ENCODE results near the gene TULP4. TPM values are rescaled to one million over a fixed set of nuclear protein-coding genes. Genes with fewer than 3 reads are reported as not detected.

The TULP4 gene
- total RNA-seq, 1 experiment from 2014 or later, result 52.8 TPM

DNA sequence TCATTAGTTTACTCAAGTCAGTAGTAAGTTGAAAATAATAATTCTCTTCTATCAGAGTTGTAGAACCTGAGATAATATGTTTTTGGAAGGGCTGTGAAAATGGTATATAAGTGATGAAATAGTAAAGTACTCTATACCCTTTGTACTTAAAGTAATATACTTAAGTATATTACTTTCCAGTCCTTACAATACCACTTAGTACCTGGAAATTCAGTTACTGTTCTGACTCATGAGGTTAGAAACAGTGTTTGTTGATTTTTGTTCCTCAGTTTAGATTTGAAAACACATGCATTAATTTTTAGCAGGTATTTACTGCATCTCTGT is 10.1 kb downstream of the TULP4 start (continued):
- TF ChIP-seq, protein P1, sequence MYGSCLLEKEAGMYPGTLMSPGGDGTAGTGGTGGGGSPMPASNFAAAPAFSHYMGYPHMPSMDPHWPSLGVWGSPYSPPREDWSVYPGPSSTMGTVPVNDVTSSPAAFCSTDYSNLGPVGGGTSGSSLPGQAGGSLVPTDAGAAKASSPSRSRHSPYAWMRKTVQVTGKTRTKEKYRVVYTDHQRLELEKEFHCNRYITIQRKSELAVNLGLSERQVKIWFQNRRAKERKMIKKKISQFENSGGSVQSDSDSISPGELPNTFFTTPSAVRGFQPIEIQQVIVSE (CRISPR knock-in tag; IDR thresholded peaks at IDR 0.05; ENCODE audit: borderline replicate concordance), result no peak
- TF ChIP-seq, protein P2, sequence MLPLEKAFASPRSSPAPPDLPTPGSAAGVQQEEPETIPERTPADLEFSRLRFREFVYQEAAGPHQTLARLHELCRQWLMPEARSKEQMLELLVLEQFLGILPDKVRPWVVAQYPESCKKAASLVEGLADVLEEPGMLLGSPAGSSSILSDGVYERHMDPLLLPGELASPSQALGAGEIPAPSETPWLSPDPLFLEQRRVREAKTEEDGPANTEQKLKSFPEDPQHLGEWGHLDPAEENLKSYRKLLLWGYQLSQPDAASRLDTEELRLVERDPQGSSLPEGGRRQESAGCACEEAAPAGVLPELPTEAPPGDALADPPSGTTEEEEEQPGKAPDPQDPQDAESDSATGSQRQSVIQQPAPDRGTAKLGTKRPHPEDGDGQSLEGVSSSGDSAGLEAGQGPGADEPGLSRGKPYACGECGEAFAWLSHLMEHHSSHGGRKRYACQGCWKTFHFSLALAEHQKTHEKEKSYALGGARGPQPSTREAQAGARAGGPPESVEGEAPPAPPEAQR (CRISPR knock-in tag; IDR thresholded peaks at IDR 0.05), result no peak

DNA sequence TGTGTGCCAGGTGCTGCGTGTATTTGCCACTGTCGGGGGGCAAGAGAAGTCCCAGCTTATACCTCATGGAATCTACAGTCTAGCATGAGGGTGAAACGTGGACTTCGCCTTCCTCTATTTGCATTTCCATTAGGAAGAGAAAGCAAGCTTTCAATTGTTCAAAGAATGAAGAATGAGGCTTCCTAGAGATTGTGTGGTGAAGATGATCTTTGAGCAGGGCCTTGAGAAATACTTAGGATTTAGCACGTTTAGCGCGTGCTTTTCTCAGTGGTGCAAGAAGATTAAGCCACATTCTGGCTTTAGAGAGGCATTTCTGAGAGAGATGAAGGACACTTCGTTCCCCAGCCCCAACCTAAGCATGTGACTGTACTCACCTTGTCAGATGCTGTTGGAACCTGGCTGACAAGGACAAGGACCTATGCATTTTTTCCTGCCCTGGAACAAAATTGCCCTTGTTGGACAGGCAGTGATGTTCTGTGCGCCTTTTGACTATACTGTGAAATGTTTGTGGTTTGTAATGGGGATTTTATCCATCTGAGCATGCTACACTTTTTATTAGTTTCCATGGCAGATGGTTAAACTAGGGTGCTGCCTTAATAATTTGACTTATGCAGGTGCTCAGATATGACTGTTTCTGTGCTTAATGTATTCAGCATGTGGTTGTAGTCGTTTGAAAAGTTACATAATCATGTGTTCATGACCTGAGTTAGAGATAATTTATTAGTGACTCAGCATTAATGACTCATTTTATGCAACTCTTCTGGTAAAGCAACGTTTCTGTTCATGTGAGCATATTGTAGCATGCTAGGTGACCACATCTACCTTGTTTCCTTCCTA is 10.7 kb downstream of the TULP4 start:
- ChIA-PET CTCF (no interaction called here), POLR2A (no interaction called here)
- Mint-ChIP-seq H3K27ac (no peak overlapping the region), H3K4me1 (peaks cover 47% of the 10 kb centered on the region), H3K27me3 (ENCODE audit: low read depth) (no peaks in the 10 kb centered on the region), H3K9me3 (peaks cover 7% of the 10 kb centered on the region), H3K4me3 (no peak overlapping the region), H3K36me3 (peaks cover 9% of the 10 kb centered on the region; the same call in 1 of the 2 replicates)
- DNase-seq (ENCODE audit: low spot score) (no peak), ATAC-seq (no peak)
- 0 out of 2 replicates have a peak, but pooled peaks have one; percentile 25 for TF ChIP-seq ETV6 (CRISPR knock-in tag; IDR thresholded peaks at IDR 0.05)
- TF ChIP-seq CBFB (CRISPR knock-in tag; IDR thresholded peaks at IDR 0.05; ENCODE audit: low read depth), result no peak
- TF ChIP-seq GABPB1 (CRISPR knock-in tag; IDR thresholded peaks at IDR 0.05), result peak; percentile 77; the same call in 1 of the 2 replicates

DNA sequence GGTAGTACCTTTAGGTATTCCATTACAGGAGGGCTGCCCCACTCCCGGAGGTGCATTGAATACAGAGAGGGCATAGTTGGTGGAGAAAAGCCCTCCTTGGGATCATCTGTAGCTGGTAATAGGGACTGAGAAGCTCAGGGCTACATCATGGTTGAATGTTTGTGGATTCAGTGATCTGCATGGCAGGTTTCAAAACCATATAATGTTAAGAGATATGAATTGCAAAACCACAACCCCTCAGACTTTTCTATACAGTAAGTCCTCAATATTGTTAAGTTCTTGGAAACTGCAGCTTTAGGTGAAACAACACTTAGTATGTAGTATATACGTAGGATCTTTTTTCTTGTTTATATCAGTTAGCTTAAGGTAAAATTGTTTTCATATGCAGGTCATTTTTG is 11.3 kb downstream of the TULP4 start:
- H3K4me1 Mint-ChIP-seq, result peaks cover 52% of the 10 kb centered on the region
- TF ChIP-seq, protein P3, sequence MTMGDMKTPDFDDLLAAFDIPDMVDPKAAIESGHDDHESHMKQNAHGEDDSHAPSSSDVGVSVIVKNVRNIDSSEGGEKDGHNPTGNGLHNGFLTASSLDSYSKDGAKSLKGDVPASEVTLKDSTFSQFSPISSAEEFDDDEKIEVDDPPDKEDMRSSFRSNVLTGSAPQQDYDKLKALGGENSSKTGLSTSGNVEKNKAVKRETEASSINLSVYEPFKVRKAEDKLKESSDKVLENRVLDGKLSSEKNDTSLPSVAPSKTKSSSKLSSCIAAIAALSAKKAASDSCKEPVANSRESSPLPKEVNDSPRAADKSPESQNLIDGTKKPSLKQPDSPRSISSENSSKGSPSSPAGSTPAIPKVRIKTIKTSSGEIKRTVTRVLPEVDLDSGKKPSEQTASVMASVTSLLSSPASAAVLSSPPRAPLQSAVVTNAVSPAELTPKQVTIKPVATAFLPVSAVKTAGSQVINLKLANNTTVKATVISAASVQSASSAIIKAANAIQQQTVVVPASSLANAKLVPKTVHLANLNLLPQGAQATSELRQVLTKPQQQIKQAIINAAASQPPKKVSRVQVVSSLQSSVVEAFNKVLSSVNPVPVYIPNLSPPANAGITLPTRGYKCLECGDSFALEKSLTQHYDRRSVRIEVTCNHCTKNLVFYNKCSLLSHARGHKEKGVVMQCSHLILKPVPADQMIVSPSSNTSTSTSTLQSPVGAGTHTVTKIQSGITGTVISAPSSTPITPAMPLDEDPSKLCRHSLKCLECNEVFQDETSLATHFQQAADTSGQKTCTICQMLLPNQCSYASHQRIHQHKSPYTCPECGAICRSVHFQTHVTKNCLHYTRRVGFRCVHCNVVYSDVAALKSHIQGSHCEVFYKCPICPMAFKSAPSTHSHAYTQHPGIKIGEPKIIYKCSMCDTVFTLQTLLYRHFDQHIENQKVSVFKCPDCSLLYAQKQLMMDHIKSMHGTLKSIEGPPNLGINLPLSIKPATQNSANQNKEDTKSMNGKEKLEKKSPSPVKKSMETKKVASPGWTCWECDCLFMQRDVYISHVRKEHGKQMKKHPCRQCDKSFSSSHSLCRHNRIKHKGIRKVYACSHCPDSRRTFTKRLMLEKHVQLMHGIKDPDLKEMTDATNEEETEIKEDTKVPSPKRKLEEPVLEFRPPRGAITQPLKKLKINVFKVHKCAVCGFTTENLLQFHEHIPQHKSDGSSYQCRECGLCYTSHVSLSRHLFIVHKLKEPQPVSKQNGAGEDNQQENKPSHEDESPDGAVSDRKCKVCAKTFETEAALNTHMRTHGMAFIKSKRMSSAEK (CRISPR knock-in tag; IDR thresholded peaks at IDR 0.05; ENCODE audit: borderline replicate concordance), result no peak
- TF ChIP-seq, protein P4, sequence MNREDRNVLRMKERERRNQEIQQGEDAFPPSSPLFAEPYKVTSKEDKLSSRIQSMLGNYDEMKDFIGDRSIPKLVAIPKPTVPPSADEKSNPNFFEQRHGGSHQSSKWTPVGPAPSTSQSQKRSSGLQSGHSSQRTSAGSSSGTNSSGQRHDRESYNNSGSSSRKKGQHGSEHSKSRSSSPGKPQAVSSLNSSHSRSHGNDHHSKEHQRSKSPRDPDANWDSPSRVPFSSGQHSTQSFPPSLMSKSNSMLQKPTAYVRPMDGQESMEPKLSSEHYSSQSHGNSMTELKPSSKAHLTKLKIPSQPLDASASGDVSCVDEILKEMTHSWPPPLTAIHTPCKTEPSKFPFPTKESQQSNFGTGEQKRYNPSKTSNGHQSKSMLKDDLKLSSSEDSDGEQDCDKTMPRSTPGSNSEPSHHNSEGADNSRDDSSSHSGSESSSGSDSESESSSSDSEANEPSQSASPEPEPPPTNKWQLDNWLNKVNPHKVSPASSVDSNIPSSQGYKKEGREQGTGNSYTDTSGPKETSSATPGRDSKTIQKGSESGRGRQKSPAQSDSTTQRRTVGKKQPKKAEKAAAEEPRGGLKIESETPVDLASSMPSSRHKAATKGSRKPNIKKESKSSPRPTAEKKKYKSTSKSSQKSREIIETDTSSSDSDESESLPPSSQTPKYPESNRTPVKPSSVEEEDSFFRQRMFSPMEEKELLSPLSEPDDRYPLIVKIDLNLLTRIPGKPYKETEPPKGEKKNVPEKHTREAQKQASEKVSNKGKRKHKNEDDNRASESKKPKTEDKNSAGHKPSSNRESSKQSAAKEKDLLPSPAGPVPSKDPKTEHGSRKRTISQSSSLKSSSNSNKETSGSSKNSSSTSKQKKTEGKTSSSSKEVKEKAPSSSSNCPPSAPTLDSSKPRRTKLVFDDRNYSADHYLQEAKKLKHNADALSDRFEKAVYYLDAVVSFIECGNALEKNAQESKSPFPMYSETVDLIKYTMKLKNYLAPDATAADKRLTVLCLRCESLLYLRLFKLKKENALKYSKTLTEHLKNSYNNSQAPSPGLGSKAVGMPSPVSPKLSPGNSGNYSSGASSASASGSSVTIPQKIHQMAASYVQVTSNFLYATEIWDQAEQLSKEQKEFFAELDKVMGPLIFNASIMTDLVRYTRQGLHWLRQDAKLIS (CRISPR knock-in tag; IDR thresholded peaks at IDR 0.05; ENCODE audit: borderline replicate concordance), result no peak
- TF ChIP-seq, protein P5, sequence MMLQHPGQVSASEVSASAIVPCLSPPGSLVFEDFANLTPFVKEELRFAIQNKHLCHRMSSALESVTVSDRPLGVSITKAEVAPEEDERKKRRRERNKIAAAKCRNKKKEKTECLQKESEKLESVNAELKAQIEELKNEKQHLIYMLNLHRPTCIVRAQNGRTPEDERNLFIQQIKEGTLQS (CRISPR knock-in tag; conservative IDR thresholded peaks at IDR 0.05), result no peak
- TF ChIP-seq GRHL2 (CRISPR knock-in tag; IDR thresholded peaks at IDR 0.05; ENCODE audit: insufficient replicate concordance, severe bottlenecking) (no peak), TEAD4 (CRISPR knock-in tag; IDR thresholded peaks at IDR 0.05) (no peak), GTF2I (CRISPR knock-in tag; conservative IDR thresholded peaks at IDR 0.05) (no peak), ZNF121 (CRISPR knock-in tag; IDR thresholded peaks at IDR 0.05) (no peak), SMAD3 (CRISPR knock-in tag; IDR thresholded peaks at IDR 0.05; ENCODE audit: borderline replicate concordance) (no peak), ELF4 (CRISPR knock-in tag; IDR thresholded peaks at IDR 0.05; ENCODE audit: low read depth) (no peak)
- TF ChIP-seq, protein P2 (CRISPR knock-in tag; IDR thresholded peaks at IDR 0.05), result no peak
- TF ChIP-seq, protein P6, sequence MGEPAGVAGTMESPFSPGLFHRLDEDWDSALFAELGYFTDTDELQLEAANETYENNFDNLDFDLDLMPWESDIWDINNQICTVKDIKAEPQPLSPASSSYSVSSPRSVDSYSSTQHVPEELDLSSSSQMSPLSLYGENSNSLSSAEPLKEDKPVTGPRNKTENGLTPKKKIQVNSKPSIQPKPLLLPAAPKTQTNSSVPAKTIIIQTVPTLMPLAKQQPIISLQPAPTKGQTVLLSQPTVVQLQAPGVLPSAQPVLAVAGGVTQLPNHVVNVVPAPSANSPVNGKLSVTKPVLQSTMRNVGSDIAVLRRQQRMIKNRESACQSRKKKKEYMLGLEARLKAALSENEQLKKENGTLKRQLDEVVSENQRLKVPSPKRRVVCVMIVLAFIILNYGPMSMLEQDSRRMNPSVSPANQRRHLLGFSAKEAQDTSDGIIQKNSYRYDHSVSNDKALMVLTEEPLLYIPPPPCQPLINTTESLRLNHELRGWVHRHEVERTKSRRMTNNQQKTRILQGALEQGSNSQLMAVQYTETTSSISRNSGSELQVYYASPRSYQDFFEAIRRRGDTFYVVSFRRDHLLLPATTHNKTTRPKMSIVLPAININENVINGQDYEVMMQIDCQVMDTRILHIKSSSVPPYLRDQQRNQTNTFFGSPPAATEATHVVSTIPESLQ (CRISPR knock-in tag; IDR thresholded peaks at IDR 0.05), result no peak
- H3K4me3 Mint-ChIP-seq, result no peak overlapping the region
- ChIA-PET CTCF (no interaction called here), POLR2A (no interaction called here)
- ATAC-seq (no peak), DNase-seq (ENCODE audit: low spot score) (no peak)
- H3K27ac Mint-ChIP-seq, result no peak overlapping the region
- peaks cover 5% of the 10 kb centered on the region; the same call in 1 of the 2 replicates for H3K36me3 Mint-ChIP-seq
- H3K9me3 Mint-ChIP-seq, result peaks cover 7% of the 10 kb centered on the region
- H3K27me3 Mint-ChIP-seq (ENCODE audit: low read depth), result no peaks in the 10 kb centered on the region
